Duodenal mucosa (tissue), 2 donors: ENCODE results near the gene STX10.

Experiments
- H3K27ac ChIP-seq: one replicate; pipeline ENCODE4 v1.7.0; 2013; ENCODE audit warnings: low read depth, low read length
- H3K27me3 ChIP-seq, 2 donors: one replicate each; pipeline ENCODE4 v1.7.0; 2013; ENCODE audit warnings: low read length in 2 of 2, control low read depth in 1 of 2; ENCODE audit not compliant: insufficient read depth in 2 of 2, control insufficient read depth in 1 of 2
- H3K36me3 ChIP-seq, 2 donors: one replicate each; pipeline ENCODE4 v1.7.0; 2013; ENCODE audit warnings: low read length in 2 of 2, control low read depth in 1 of 2; ENCODE audit not compliant: insufficient read depth in 2 of 2, control insufficient read depth in 1 of 2
- H3K4me1 ChIP-seq, 2 donors: one replicate each; pipeline ENCODE4 v1.7.0; 2013; ENCODE audit warnings: low read length in 2 of 2, control low read depth in 1 of 2; ENCODE audit not compliant: insufficient read depth in 2 of 2, control insufficient read depth in 1 of 2
- H3K4me3 ChIP-seq, 2 donors: one replicate each; pipeline ENCODE4 v1.7.0; 2013; ENCODE audit warnings: low read length in 2 of 2, low read depth in 1 of 2
- H3K9ac ChIP-seq, 2 donors: one replicate each; pipeline ENCODE4 v1.7.0; 2013; ENCODE audit warnings: low read length in 2 of 2, low read depth in 1 of 2
- H3K9me3 ChIP-seq, 2 donors: one replicate each; pipeline ENCODE4 v1.7.0; 2013; ENCODE audit warnings: low read length in 2 of 2, control low read depth in 1 of 2; ENCODE audit not compliant: control insufficient read depth in 1 of 2

STX10 gene

GRCh38 chr19:13100841-13101589, 49.2 kb downstream of the STX10 start:
- H3K27me3 ChIP-seq = no peaks in the 10 kb centered on the region

GRCh38 chr19:13100031-13100588, 50.1 kb downstream of the STX10 start:
- no peaks in the 10 kb centered on the region for H3K27me3 ChIP-seq
- H3K4me1 ChIP-seq = peaks cover 20 to 41% of the 10 kb centered on the region in 2 donors
- peak overlapping the region; percentile 50 to 59 for H3K4me3 ChIP-seq
- H3K36me3 ChIP-seq = no peaks in the 10 kb centered on the region
- H3K27ac ChIP-seq = peak overlapping the region; percentile 74
- no peaks in the 10 kb centered on the region for H3K9me3 ChIP-seq
- H3K9ac ChIP-seq = peak overlapping the region in 1 of 2 donors; percentile 41

More at GRCh38 chr19:13100841-13101589, 49.2 kb downstream of the STX10 start:
- Histone ChIP-seq H3K4me1 (peaks cover 17 to 40% of the 10 kb centered on the region in 2 donors), H3K27ac (peak overlapping the region; percentile 10), H3K36me3 (no peaks in the 10 kb centered on the region), H3K9ac (peak overlapping the region in 1 of 2 donors; percentile 43), H3K9me3 (no peaks in the 10 kb centered on the region), H3K4me3 (peak overlapping the region in 1 of 2 donors; percentile 54)

DNA sequence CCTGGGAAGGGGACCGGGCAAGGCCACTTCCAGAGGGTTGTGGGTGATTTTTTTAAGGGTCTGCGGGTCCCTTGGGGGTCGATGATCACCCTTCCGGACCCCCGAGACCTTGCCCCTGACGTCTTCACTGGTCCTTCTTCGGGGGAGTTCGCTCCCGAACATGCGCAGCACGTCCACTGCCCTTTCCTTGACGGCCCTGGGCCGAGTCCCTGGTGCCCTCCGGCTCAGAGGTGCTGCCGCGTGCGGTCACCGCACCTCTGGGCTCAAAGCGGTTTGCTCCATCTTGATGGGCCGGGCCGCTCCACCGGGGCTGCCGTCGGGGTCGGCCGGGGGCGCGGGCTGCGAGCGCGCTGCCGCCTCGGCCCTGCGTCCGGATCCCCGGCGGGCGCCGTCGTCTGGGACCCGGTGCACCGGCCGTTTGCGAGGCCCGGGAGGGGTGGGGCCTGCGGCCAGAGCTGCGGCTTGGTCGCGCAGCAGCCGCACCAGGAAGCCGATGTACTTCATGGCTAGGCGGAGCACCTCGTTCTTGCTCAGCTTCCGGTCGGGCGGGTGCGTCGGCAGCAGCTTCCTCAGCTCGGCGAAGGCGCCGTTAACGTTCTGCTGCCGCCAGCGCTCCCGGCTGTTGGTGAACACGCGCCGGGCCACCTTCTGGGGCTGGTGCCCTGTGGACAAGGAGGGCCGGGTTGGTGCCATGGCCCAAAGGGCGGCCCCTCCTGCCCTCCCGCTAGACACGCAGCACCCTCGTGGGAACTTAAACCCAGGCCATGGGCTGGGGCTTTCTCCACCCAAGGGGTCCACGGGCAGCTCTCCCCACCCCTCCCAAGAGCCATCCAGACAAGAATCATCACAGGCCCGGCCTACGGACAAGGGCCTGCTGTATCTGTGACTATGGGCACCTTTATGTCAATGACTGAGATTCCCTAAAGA, 50.8 kb downstream of the STX10 start:
- Histone ChIP-seq H3K4me3 (peak overlapping the region; percentile 59 to 72), H3K9me3 (no peaks in the 10 kb centered on the region), H3K4me1 (peaks cover 26 to 48% of the 10 kb centered on the region in 2 donors), H3K36me3 (no peaks in the 10 kb centered on the region), H3K27ac (peak overlapping the region; percentile 74), H3K27me3 (peaks cover 0 to 4% of the 10 kb centered on the region in 2 donors), H3K9ac (peak overlapping the region; percentile 41 to 51)

DNA sequence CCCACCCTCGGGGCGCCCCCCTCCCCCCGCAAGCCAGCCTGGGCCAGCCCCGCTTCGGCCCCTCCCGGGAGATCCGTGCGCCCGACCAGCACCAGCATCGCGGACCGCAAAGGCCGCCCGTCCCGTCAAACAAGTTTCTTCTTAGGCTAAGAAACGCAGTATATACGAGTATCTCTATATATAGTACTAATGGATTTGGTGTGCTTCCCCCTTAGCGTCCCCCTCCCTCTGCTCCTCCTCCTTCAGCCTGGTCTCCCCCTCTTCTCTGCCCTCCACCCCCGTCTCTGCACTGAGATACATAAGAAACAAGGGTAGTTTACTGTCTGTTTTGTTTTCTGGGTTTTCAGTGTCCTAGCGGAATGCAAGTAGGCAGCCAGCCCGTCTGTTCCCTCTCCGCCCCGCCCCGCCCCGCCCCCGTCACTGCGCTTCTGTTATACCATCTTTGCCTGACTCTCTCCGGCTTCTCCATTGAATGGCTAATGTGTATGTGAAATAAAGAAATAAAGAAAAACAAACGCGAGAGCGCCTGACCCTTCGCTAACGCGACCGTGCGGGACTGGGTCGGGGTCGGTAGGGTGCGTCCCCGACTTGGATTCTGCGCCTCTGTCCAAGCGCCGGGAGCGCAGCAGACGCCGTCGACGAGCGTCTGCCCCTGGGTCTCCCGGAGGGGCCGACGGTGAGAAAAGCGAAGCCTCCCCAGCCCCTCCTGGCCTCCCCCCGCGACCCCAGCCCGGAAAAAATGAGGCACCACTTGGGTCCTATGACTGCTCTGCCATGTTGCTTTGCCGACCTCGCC, 51.7 kb downstream of the STX10 start:
- H3K27ac ChIP-seq = no peak overlapping the region
- peak overlapping the region in 1 of 2 donors; percentile 32 for H3K9ac ChIP-seq
- H3K36me3 ChIP-seq = no peaks in the 10 kb centered on the region
- H3K4me3 ChIP-seq = peak overlapping the region; percentile 59 to 72
- no peaks in the 10 kb centered on the region for H3K9me3 ChIP-seq
- H3K27me3 ChIP-seq = peaks cover 0 to 4% of the 10 kb centered on the region in 2 donors
- H3K4me1 ChIP-seq = peaks cover 32 to 53% of the 10 kb centered on the region in 2 donors

DNA sequence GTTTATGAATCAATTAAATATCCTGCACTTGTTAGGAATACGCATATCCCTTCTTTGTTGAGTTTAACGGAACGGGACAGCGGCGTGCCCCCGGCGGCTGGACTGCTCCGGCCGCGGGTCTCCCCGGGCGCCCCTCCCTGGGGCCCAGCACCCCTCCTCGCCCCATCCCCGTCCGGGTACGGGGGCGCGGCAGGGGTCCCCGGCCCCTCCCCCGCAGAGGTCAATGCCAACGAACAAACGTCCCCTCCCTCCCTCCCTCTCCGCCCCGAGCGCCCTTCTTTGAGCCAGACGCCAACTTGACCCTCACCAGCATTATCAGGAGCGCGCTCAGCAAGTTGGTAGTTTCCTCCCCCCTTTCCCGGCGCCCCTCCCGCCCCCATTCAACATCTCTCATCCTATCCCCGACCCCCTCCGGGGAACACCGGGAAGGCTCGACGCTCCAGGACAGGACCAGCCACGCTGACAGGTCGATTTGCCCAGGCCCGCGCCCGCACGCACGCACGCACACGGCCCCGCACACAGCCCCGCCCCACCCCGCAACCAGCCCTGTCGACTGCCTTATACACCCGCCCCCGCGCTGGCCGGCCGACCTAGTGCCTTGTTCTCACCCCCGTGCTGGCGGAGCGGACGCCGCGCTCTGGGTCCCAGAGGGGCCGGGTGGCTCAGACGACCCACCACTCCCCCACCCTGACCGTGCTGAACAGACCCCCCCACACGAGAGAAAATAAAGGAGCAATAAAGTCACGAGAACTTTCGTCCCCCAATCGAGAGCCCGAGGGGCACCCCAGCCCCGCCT, 52.5 kb downstream of the STX10 start:
- peak overlapping the region; percentile 10 for H3K27ac ChIP-seq
- peaks cover 32 to 46% of the 10 kb centered on the region in 2 donors for H3K4me1 ChIP-seq
- H3K4me3 ChIP-seq = no peak overlapping the region
- H3K9ac ChIP-seq = no peak overlapping the region
- H3K9me3 ChIP-seq = no peaks in the 10 kb centered on the region
- H3K36me3 ChIP-seq = no peaks in the 10 kb centered on the region
- H3K27me3 ChIP-seq = peaks cover 0 to 4% of the 10 kb centered on the region in 2 donors

GRCh38 chr19:13097033-13097462, 53.1 kb downstream of the STX10 start:
- H3K27ac ChIP-seq = no peak overlapping the region
- H3K4me3 ChIP-seq = no peak overlapping the region
- H3K27me3 ChIP-seq = peaks cover 0 to 4% of the 10 kb centered on the region in 2 donors
- H3K36me3 ChIP-seq = no peaks in the 10 kb centered on the region
- H3K4me1 ChIP-seq = peaks cover 28 to 41% of the 10 kb centered on the region in 2 donors
- H3K9ac ChIP-seq = no peak overlapping the region
- no peaks in the 10 kb centered on the region for H3K9me3 ChIP-seq

DNA sequence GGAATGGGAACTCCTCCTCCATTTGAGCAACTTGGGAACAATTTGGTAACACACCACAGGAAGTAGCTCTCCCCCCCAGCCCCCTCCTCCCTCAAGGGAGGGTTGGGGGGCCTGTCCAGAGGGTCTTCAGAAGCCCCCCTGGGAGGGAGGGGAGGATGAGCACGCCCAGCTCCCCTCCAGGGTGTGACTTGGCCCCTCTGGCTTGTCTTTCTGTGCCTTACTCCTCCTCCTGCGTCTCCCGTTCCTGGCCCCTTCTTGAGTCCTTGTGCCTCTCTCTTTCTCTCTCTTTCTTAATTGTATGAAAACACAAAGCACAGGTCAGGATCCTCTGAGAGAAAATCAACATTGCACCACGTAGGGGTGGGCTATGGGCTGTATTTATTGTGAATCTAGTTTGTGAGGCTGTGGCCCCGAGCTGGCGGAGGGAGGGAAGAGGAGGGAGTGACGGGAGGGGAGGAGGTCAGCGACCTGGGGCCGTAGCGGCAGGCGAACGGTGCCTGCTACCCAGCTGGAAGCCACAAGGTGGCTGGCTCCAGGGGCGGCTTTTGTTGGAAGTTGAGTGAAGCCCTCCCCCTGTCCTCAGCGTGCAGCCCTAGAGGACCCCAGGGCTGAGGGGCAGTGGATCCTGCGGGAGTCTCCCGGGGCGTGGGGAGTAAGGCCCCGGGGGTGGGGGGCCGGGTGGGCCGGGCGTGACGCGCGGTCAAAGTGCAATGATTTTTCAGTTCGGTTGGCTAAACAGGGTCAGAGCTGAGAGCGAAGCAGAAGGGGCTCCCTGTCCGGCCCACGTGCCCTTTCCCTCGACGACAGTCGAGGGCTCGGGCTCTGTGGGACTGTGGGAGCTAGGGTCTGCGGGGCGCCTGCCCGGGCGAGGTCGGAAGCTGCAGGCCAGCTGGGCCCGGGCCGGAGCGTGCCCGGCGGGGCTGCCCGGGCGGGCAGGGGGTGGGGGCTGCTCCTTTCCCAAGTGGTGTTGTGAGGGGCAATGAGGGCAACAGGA, 53.9 kb downstream of the STX10 start:
- Histone ChIP-seq H3K27ac (no peak overlapping the region), H3K36me3 (no peaks in the 10 kb centered on the region), H3K9me3 (no peaks in the 10 kb centered on the region), H3K9ac (no peak overlapping the region), H3K4me3 (peak overlapping the region in 1 of 2 donors; percentile 22), H3K27me3 (peaks cover 0 to 4% of the 10 kb centered on the region in 2 donors), H3K4me1 (peaks cover 25 to 33% of the 10 kb centered on the region in 2 donors)

DNA sequence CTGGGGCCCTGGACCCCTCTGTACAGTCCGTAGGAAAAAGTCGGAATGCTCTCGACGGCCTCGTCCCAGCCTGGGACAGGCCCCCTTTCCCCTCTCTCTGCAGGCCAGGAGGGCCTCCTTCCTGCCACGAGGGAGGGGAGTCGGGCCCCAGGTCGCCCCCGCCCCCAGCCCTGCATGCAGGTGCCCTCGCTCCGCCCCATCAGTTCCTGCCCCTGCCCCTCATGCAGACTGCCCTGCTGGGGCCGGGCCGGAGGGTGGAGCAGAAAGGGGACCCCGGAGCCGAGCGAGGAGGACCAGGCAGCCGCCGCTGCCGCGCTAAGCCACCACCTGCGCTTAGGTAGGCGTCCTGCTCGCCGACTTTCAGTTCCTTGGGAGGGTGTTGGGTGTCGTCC, 54.8 kb downstream of the STX10 start:
- H3K9me3 ChIP-seq = no peaks in the 10 kb centered on the region
- peaks cover 0 to 4% of the 10 kb centered on the region in 2 donors for H3K27me3 ChIP-seq
- H3K4me1 ChIP-seq = peaks cover 25 to 32% of the 10 kb centered on the region in 2 donors
- no peaks in the 10 kb centered on the region for H3K36me3 ChIP-seq
- no peak overlapping the region for H3K27ac ChIP-seq
- no peak overlapping the region for H3K4me3 ChIP-seq
- H3K9ac ChIP-seq = no peak overlapping the region
